ENCODE measurements around the gene CAMTA1.

The CAMTA1 gene

DNA sequence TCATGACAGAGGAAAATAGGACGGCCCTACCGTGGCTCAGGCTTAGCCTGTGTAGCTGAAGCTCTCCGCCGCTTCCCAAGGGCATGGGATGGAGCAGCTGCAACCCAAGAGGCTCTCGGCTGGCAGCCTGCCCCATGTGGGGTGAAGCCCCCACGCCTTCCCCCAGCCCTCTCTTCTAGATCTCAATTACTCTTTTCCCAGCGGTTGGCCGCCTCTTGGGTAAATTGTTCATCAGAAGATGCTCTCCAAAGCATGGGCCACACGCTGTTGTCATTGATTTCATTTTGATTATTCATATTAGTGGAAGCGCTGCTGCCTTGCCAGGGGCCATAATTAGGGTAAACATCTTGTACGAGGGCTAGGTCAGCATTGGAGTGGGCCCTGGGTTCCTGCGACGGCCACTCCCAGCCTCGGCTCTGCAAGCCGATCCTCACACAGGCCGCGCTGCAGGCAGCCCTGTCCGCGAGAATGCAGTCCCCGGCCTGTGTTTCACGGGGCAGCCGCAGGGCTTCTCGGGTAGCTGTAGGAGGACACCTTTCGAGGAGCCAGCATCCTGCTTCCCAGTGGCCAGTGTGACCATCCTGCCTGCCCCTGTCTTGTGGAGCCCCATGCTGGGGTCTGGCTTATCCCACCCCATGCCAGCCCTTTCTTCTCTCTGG, 871.4 kb downstream of the CAMTA1 start:
- ChIA-PET CTCF (no interaction called here), POLR2A (no interaction called here)
- DNase-seq (ENCODE audit: extremely low spot score): no peak
- TF ChIP-seq, protein P1, sequence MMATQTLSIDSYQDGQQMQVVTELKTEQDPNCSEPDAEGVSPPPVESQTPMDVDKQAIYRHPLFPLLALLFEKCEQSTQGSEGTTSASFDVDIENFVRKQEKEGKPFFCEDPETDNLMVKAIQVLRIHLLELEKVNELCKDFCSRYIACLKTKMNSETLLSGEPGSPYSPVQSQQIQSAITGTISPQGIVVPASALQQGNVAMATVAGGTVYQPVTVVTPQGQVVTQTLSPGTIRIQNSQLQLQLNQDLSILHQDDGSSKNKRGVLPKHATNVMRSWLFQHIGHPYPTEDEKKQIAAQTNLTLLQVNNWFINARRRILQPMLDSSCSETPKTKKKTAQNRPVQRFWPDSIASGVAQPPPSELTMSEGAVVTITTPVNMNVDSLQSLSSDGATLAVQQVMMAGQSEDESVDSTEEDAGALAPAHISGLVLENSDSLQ (IDR thresholded peaks at IDR 0.05): no peak
- TF ChIP-seq ARNT (IDR thresholded peaks at IDR 0.05) (no peak), LEF1 (IDR thresholded peaks at IDR 0.05; ENCODE audit: borderline replicate concordance) (no peak)

DNA sequence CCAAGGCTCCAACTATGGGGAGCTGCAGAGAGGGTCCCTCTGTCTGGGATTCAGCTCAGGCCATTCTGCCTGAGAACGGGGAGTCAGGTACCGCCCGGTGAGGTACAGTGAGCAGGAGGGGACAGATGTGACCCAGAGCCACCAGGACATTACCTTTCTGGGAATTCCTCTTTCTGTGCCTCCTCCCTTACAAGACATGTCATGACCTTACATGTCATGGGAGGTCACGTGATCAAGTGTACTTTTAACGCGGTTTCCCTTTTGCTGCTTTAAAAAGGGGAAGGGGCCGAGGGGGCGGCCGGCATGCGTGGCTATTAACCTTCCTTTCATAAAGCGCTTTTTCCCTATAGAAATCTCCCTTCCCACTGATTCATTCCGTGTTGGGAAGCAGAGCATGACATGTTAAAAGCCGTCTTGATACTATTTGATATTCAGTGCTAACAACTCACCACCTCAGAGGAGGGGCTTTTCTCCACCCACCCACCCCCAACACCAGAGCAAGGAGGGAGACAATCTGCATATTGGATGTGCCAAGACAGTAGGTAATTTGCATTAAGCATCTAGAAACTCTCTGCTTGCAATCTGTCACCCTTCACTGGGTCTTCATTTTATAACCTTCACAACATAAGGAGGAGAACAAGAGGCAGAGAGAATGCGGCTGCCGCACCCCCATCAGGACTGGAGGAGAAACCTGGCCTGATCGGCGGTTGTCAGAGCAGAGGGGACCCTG, 872.2 kb downstream of the CAMTA1 start:
- TF ChIP-seq FOXK2 (IDR thresholded peaks at IDR 0.05): no peak
- TF ChIP-seq SP1 (IDR thresholded peaks at IDR 0.05): no peak
- no peak for TF ChIP-seq SUZ12 (IDR thresholded peaks at IDR 0.05)
- no peak for TF ChIP-seq NFRKB (IDR thresholded peaks at IDR 0.05)
- no peak for TF ChIP-seq CTBP1 (IDR thresholded peaks at IDR 0.05; ENCODE audit: borderline replicate concordance)
- no peak for TF ChIP-seq BHLHE40 (IDR thresholded peaks at IDR 0.05; ENCODE audit: borderline replicate concordance)
- TF ChIP-seq LEF1 (IDR thresholded peaks at IDR 0.05; ENCODE audit: borderline replicate concordance): no peak
- no peak for TF ChIP-seq ARNT (IDR thresholded peaks at IDR 0.05)
- DNase-seq (ENCODE audit: extremely low spot score): no peak
- ChIA-PET POLR2A (no interaction called here), CTCF (interaction anchor here (1.5 kb wide), 1 partner anchor 12 kb away, joined by 3 read pairs; no protein-coding TSS in a partner anchor)

DNA sequence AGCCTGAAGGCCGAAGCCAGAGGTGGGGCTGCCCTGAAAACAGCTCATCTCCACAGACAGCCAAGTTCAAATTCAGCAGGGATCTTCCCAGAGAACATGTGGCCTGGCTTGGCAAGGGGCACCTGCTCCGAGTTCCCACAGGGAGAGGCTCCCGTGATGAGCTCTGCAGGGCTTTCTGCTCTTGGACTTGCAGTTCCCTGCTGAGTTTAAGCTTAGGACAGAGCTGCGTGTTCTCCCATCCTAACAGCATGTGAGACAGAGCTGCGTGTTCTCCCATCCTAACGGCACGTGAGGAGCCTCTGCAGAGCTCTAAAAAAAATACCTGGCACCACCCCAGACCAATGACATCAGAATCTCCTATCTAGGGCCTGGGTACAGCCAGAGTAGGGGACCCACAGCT, 872.8 kb downstream of the CAMTA1 start:
- no peak for DNase-seq (ENCODE audit: extremely low spot score)
- TF ChIP-seq L3MBTL2 (conservative IDR thresholded peaks at IDR 0.05) (no peak), FOXA1 (IDR thresholded peaks at IDR 0.05) (no peak), NFRKB (IDR thresholded peaks at IDR 0.05) (no peak), LEF1 (IDR thresholded peaks at IDR 0.05; ENCODE audit: borderline replicate concordance) (no peak), FOXK2 (IDR thresholded peaks at IDR 0.05) (no peak), FOXM1 (IDR thresholded peaks at IDR 0.05; ENCODE audit: borderline replicate concordance) (no peak), BHLHE40 (IDR thresholded peaks at IDR 0.05; ENCODE audit: borderline replicate concordance) (no peak), SP1 (IDR thresholded peaks at IDR 0.05) (no peak), CTBP1 (IDR thresholded peaks at IDR 0.05; ENCODE audit: borderline replicate concordance) (no peak), SUZ12 (IDR thresholded peaks at IDR 0.05) (no peak), ELF4 (IDR thresholded peaks at IDR 0.05) (no peak), HDGF (IDR thresholded peaks at IDR 0.05; ENCODE audit: borderline replicate concordance) (no peak), ZNF384 (IDR thresholded peaks at IDR 0.05) (no peak), TARDBP (IDR thresholded peaks at IDR 0.05) (no peak), ARNT (IDR thresholded peaks at IDR 0.05) (no peak)
- TF ChIP-seq, protein P1 (IDR thresholded peaks at IDR 0.05): no peak
- CTCF ChIA-PET: interaction anchor here (1.5 kb wide), 1 partner anchor 11 kb away, joined by 3 read pairs; no protein-coding TSS in a partner anchor
- POLR2A ChIA-PET: no interaction called here

DNA sequence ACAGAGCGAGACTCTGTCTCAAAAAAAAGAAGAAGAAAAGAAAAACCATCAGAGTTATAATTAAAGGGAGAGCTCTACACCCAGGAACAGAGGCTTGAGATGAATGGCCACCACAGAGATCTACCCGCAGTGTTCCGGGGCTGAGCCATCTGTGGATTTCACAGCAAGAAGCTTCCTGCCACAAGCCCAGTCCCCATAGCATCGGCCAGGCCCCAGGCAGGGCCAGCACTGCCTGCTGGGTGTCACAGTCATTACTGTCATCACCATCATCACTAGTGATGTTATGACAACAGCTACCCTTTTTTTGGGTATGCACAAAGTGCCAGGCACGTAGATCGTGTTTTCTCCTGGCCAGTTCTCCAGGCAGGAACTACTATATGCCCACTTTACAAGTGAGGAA, 874.3 kb downstream of the CAMTA1 start:
- POLR2A ChIA-PET: no interaction called here

DNA sequence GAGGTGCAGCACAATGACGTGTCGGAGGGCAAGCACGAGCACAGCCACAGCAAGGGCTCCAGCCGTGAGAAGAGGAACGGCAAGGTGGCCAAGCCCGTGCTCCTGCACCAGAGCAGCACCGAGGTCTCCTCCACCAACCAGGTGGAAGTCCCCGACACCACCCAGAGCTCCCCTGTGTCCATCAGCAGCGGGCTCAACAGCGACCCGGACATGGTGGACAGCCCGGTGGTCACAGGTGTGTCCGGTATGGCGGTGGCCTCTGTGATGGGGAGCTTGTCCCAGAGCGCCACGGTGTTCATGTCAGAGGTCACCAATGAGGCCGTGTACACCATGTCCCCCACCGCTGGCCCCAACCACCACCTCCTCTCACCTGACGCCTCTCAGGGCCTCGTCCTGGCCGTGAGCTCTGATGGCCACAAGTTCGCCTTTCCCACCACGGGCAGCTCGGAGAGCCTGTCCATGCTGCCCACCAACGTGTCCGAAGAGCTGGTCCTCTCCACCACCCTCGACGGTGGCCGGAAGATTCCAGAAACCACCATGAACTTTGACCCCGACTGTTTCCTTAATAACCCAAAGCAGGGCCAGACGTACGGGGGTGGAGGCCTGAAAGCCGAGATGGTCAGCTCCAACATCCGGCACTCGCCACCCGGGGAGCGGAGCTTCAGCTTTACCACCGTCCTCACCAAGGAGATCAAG, 878.3 kb downstream of the CAMTA1 start:
- DNase-seq (ENCODE audit: extremely low spot score): no peak
- ChIA-PET CTCF (interaction anchor here (0.7 to 2.7 kb wide), 3 partner anchors 10 to 246 kb away, joined by 3 to 15 read pairs (median 3); no protein-coding TSS in a partner anchor), POLR2A (no interaction called here)
- TF ChIP-seq HDGF (IDR thresholded peaks at IDR 0.05; ENCODE audit: borderline replicate concordance): no peak
- TF ChIP-seq FOXM1 (IDR thresholded peaks at IDR 0.05; ENCODE audit: borderline replicate concordance): no peak
- TF ChIP-seq ARNT (IDR thresholded peaks at IDR 0.05): no peak
- no peak for TF ChIP-seq FOXA1 (IDR thresholded peaks at IDR 0.05)
- TF ChIP-seq BHLHE40 (IDR thresholded peaks at IDR 0.05; ENCODE audit: borderline replicate concordance): no peak
- no peak for TF ChIP-seq CTBP1 (IDR thresholded peaks at IDR 0.05; ENCODE audit: borderline replicate concordance)
- no peak for TF ChIP-seq SP1 (IDR thresholded peaks at IDR 0.05)
- TF ChIP-seq, protein P1 (IDR thresholded peaks at IDR 0.05): no peak
- TF ChIP-seq TARDBP (IDR thresholded peaks at IDR 0.05): no peak
- TF ChIP-seq NFRKB (IDR thresholded peaks at IDR 0.05): no peak
- TF ChIP-seq LEF1 (IDR thresholded peaks at IDR 0.05; ENCODE audit: borderline replicate concordance): no peak

More for the DNA sequence above, 874.3 kb downstream of the CAMTA1 start:
- TF ChIP-seq FOXM1 (IDR thresholded peaks at IDR 0.05; ENCODE audit: borderline replicate concordance) (no peak), TARDBP (IDR thresholded peaks at IDR 0.05) (no peak), NFRKB (IDR thresholded peaks at IDR 0.05) (no peak), ELF4 (IDR thresholded peaks at IDR 0.05) (no peak)
- CTCF ChIA-PET: interaction anchor here (1.5 to 1.8 kb wide), 2 partner anchors 10 to 93 kb away, joined by 5 read pairs; no protein-coding TSS in a partner anchor
- DNase-seq (ENCODE audit: extremely low spot score): no peak
